G401 (cell line): ENCODE results near the gene MYH11. TPM values are rescaled to one million over a fixed set of nuclear protein-coding genes. Genes with fewer than 3 reads are reported as not detected.
"Not testable (repeated sequence)": the region's sequence is repeated elsewhere in the genome, so short reads cannot be mapped to it uniquely, and the experiment has no call there.

ENCODE experiments used
- DNase-seq: peaks from one replicate; pipeline ENCODE4 v3.0.0-alpha.2; 2015; ENCODE audit warnings: low spot score
- in situ Hi-C: cut with HindIII; loops from 2 replicates; pipeline ENCODE4 v1.10.0; 2016; ENCODE audit warnings: low sequenced_read_pairs, mixed read lengths
- total RNA-seq: library from RNA; depleted of rRNA; stranded (reverse); fragments of >200 nt; shearing (Covaris generic); gene quantifications from 2 replicates; pipeline ENCODE4 v1.2.3, GENCODE V29; 2014

MYH11 gene
- total RNA-seq, 1 experiment from 2014 or later = not detected

DNA sequence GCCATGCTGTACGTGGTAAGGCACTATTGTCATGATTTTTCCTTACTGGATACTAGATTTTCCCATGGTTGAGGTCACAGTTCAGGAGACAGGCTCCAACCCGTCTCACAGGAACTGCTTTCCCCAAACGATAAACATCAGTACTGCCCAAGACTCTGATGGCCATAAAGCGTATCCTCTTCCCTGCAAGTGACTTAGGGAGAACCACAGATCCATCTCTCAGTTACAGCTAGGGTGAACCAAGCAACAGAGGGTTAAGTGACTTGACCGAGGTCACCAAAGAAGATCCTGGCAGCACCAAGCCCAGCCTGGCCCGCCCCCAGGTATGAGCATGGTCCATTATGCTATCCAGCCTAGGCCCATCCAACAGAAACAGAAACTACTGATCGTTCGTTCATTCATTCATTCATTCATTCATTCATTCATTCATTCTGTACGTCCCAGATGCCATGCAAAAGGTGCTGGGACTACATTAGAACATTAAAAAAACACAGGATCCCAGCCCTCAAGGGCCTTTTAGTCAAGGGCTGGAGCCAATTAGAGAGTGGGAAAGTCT lies 31.0 kb downstream of the MYH11 start:
- no peak for DNase-seq
- in situ Hi-C loops = no loop called here

- in situ Hi-C loops = no loop called here
- no peak for DNase-seq
Observed at GRCh38 chr16:15822957-15823356, 33.9 kb downstream of the MYH11 start.

- in situ Hi-C loops = no loop called here
- no peak for DNase-seq
Observed at GRCh38 chr16:15820837-15821236, 36.0 kb downstream of the MYH11 start.

- no peak for DNase-seq
- in situ Hi-C loops = no loop called here
Observed at GRCh38 chr16:15819046-15819445, 37.8 kb downstream of the MYH11 start.

DNA sequence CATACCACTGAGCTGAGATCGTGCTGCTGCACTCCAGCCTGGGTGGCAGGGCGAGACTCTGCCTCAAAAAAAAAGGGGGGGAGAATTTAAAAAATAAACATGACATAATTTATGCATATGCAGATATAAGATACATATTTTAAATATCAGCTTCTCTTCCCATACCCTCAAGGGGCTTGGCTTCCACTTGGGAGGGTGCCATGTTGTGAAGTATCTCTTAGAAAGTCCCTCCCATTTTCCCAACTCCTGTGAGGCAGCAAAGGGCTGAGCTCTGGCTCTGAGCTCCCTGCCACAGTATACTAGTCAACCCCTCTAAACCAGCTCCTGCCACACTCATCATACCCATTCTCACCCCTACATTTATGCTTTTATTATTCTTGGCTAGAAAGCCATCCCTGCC lies 39.4 kb downstream of the MYH11 start:
- no peak for DNase-seq
- in situ Hi-C loops = no loop called here

DNA sequence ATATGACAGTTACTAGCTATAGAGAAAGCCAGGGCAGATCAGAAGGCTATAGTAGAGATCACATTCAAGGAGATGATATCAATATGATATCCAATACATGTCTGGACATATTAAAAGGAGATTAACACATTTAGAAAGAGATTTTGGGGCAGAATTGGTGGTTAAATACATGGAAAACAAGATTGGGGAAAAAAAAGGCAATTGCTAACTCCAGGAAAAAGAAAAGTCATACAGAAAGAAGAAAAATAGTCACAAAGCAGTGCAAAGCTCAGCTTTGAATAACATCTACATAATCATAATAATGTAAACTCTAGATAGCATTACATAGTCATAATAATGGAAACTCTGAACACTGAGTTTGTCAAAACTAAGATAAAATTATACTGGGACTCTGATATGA lies 40.6 kb downstream of the MYH11 start:
- no peak for DNase-seq
- in situ Hi-C loops = no loop called here

DNA sequence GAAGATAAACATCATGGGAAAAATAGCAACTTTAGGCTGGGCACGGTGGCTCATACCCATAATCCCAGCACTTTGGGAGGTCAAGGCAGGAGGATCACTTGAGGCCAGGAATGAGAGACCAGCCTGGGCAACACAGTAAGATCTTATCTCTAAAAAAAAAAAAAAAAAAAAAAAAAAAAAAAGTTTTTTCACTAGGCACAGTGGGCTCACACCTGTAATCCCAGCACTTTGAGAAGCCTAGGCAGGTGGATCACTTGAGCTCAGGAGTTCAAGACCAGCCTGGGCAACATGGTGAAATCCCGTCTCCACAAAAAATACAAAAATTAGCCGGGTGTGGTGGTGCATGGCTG lies 44.5 kb downstream of the MYH11 start:
- in situ Hi-C loops, DNase-seq: not testable (repeated sequence)

DNA sequence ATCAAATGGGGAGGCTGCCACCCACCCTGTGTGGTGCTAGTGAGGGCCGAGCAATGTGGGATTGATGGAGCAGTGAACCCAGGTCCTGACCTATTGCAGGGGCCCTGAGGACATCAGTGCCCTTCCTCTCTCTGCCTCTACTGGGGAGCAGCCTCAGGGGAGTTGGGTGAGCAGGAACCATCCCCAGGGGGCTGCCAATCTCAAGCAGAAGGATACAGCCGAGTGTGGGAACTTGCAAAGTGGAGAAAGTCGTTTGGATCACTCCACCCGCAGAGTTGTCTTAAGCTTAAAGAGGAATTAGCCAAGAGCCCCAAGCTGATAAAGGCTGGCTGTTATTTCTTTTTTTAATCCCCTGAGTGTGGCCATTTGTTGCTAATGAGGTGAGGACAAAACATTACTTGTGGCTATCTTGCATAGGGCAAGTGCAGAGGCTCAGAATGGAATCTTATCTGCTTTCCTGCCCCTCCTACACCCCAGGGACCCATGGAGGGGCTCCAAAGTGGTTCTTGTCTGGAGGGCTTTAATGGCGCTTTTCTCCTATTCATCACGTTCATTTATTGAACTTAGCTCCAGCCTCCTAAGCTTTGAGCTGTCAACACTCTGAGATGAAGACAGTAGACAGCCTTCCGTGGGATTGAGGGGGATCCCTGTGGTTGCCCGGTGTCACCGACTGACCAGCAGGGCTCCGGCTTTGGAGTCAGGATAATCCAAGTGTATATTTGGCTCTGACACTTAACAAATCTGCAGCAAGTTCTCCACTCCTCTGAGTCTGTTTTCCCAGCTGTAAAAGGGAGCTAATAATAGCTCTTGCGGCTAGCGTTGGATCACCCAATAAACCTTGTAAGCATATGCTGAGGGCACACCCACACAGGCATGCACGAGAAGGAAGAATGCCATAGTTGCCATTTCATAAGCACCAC lies 45.1 kb downstream of the MYH11 start:
- no peak for DNase-seq
- in situ Hi-C loops = no loop called here

DNA sequence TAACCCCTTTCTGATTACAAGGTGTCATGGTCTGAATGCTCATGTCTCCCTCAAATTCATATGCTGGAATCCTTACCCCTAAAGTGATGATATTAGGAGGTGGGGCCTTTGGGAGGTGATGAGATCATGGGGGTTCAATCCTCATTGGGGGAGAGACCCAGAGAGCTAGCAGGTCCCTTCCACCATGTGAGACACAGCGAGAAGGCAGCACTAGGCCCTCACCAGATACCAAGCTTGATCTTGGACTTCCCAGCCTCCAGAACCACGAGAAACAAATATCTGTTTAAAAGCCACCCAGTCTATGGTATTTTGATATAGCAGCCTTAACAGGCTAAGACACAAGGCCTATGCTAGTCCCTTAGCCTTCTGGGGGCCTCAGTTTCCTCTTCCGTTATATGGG lies 45.9 kb downstream of the MYH11 start:
- in situ Hi-C loops = no loop called here
- no peak for DNase-seq

DNA sequence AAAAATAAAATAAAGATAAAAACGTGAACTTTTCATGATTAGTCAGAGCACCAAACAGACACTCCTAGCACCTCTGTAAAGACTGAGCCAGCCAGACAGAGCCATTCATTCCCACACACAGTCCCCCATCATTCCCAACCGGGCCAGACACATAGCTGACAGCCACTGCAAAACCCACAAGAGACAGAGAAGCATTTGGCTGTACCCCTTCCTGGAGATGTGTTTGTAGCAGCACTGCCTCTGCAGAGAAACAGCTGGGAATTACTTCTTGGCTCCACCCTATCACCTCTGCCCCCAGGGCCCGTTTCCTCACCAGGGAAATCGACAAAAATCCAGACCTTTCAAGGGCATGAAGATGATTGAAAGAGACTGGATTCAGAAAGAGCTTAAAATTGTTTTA lies 46.4 kb downstream of the MYH11 start:
- no peak for DNase-seq
- in situ Hi-C loops = no loop called here

DNA sequence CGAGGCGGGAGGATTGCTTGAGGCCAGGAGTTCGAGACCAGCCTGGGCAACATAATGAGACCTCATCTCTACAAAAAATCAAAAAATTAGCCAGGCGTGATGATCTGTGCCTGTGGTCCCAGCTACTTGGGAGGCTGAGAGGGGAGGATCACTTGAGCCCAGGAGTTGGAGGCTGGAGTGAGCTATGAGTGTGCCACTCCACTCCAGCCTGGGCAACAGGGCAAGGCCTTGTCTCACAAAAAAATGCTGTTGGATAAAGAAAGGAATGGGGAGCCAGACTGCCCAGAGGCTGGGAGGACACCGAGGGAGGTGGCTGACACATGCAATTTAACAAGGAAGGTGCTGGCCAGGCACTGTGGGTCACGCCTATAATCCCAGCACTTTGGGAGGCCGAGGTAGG lies 47.5 kb downstream of the MYH11 start:
- in situ Hi-C loops, DNase-seq: not testable (repeated sequence)

GRCh38 chr16:15808071-15808470 lies 48.8 kb downstream of the MYH11 start:
- DNase-seq = no peak
- in situ Hi-C loops = no loop called here

GRCh38 chr16:15807603-15808009 lies 49.2 kb downstream of the MYH11 start:
- in situ Hi-C loops = no loop called here
- DNase-seq = no peak

DNA sequence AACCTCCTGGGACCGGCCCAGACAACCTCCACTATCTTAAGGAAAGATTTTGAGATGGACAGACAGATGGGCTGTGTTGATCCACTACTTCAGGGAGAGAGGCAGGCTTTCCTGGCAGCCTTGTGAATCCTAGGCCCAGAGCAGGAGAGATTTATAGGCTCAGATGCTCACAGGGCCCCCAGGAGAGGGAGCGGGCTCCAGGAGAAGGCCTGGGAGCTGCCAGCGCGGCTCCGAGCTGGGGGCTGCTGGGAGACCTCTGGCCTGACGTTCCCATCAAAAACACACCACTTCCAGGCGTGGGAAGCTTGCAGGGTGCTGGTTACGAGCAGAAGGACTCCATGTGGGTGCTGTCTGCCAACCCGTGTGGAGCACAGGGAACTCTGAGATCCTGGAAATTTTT lies 53.2 kb downstream of the MYH11 start:
- in situ Hi-C loops = no loop called here
- no peak for DNase-seq

DNA sequence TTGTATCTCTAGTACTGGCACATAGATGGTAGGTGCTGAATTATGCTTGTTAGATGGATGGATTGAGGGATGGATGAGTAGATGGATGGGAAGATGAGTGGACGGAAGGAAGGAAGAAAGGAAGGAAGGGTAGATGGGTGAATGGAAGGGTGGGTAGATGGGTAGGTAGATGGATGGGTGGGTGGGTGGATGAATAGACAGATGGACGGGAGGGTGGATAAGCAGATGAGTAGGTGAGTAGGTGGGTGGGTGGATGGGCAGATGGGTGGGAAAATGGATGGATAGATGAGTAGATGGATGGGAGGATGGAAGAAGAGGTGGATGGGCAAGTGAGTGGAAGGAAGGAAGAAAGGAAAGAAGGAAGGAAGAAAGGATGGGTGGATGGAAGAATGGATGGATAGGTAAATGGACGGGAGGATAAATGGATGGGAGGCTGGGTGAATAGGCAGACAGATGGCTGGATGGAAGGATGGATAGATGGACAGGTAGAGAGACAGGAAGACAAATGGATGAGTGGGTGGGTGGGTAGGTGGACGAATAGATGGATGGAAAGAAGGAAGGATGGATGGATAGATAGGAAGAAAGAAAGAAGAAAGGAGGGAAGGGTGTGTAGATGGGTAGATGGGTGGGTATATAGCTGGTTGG lies 56.9 kb downstream of the MYH11 start:
- DNase-seq = no peak
- in situ Hi-C loops = no loop called here

GRCh38 chr16:15798671-15799070 lies 58.2 kb downstream of the MYH11 start:
- DNase-seq = no peak
- in situ Hi-C loops = no loop called here

- no peak for DNase-seq
- in situ Hi-C loops = no loop called here
Observed at GRCh38 chr16:15796885-15797284, 59.9 kb downstream of the MYH11 start.

DNA sequence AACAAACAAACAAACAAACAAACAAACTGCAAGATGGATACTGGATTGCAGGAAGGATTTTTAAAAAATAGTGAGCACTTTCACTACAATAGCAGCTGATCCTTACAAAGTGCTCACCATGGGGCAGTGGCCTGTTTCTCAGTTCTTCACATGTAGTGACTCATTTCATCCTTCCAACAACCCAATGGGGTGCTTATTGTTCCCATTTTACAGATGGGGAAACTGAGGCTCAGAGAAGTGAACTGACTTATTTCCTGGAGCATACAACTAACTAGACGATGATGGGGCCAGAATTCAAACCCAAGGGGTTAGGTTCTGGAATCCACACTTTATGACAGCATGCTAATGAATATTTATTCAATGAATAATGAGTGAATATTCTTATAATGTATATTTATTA lies 61.2 kb downstream of the MYH11 start:
- in situ Hi-C loops = no loop called here
- DNase-seq = no peak

DNA sequence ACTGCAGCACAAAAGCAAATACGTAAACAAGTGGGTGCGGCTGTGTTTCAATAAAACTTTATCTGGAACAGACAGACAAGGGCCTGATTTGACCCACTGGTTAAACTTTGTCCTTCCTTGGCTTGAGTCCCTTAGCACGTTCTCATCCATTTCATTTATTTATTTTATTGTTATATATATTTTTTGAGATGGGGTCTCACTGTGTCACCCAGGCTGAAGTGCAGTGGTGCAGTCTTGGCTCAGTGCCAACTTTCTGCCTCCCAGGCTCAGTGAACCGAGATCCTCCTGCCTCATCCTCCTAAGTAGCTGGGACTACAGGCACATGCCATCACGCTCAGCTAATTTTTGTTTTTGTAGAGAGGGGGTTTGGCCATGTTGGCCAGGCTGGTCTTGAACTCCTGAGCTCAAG lies 64.3 kb downstream of the MYH11 start:
- no peak for DNase-seq
- in situ Hi-C loops = no loop called here

DNA sequence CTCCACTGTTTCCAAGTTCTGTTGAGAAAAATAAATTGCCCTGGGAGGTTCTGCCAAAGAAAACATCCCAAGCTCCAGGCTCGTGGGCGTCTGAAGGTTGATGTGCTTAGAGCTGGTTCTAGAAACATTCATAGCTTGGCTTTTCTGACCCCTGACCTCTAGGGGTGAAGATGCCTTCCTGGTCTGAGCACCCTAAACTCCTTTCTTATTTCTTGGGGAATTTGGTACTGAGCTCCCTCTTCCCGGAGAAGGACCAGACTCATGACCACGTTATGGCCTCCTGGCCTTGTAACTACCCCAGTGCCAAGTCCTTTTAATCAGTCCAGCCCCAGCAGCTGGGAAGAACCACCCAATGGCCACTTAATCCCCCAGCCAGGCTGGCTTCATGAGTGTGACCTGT lies 66.4 kb downstream of the MYH11 start:
- DNase-seq = no peak
- in situ Hi-C loops = no loop called here
